Sigmoid colon (tissue), 7 donors: ENCODE results near the gene TMEM19. TPM values are rescaled to one million over a fixed set of nuclear protein-coding genes. Genes with fewer than 3 reads are reported as not detected.

ENCODE experiments used
- DNase-seq: peaks from one replicate; pipeline ENCODE4 v3.0.0-alpha.2; 2019
- H3K27ac ChIP-seq, 4 donors: fragments of 200-600 bp; sonication (generic); one replicate each; pipeline ENCODE4 v1.5.1; 2016 to 2019; ENCODE audit warnings: mild to moderate bottlenecking in 1 of 4
- H3K27me3 ChIP-seq, 3 donors: fragments of 200-600 bp; sonication (generic); one replicate each; pipeline ENCODE4 v1.5.1; 2019; ENCODE audit warnings: mild to moderate bottlenecking in 1 of 3
- H3K36me3 ChIP-seq, 4 donors: fragments of 200-600 bp; sonication (generic); one replicate each; pipeline ENCODE4 v1.5.1; 2016 to 2019
- H3K4me1 ChIP-seq, 4 donors: fragments of 200-600 bp; sonication (generic); one replicate each; pipeline ENCODE4 v1.5.1; 2017 to 2019
- H3K4me3 ChIP-seq, 4 donors: fragments of 200-600 bp; sonication (generic); one replicate each; pipeline ENCODE4 v1.5.1; 2017 to 2019; ENCODE audit warnings: mild to moderate bottlenecking in 2 of 4, moderate library complexity in 1 of 4
- H3K9me3 ChIP-seq, 4 donors: fragments of 200-600 bp in 3 of 4; sonication (generic) in 3 of 4; one replicate each; pipeline versions ENCODE4 v1.5.1 to v1.6.1; 2013 to 2019
- CTCF ChIP-seq, 4 experiments: fragments of 450-650 bp in 3 of 4; fragments of 200-600 bp in 1 of 4; IDR thresholded peaks; one replicate each; pipeline ENCODE4 v1.5.1; 2016 to 2019; ENCODE audit warnings: antibody characterized with exemption in 4 of 4, mild to moderate bottlenecking in 3 of 4, moderate library complexity in 2 of 4
- EP300 ChIP-seq, 4 donors: sonication (generic); formaldehyde crosslinking; IDR thresholded peaks; one replicate each; pipeline ENCODE4 v1.6.1; 2017; ENCODE audit warnings: antibody characterized with exemption in 4 of 4
- POLR2A ChIP-seq, 2 donors: fragments of 450-650 bp; IDR thresholded peaks; one replicate each; pipeline ENCODE4 v1.6.1; 2016; ENCODE audit warnings: antibody characterized with exemption in 2 of 2, mild to moderate bottlenecking in 2 of 2, moderate library complexity in 2 of 2
- POLR2AphosphoS5 ChIP-seq, 4 donors: sonication (generic); formaldehyde crosslinking; IDR thresholded peaks; one replicate each; pipeline ENCODE4 v1.6.1; 2017; ENCODE audit warnings: antibody characterized with exemption in 4 of 4
- WGBS, 2 donors: extraction: QIAGEN DNeasy Blood & Tissue Kit; methylation state at CpG; one replicate each; pipeline ENCODE4 v1.1.7; 2013; 5-methylcytosine and 5-hydroxymethylcytosine counted together
- intact Hi-C: fragments of 100-400 bp; cut with DNase I; formaldehyde crosslinking; loops from one replicate; pipeline ENCODE4 v1.15.1; 2023
- polyA plus RNA-seq, 3 donors: library from polyadenylated mRNA; stranded (reverse); fragments of 200-250 nt; gene quantifications; one replicate each; pipeline ENCODE4 v1.2.3, GENCODE V29; 2013
- total RNA-seq, 4 donors: library from RNA; depleted of rRNA; stranded (reverse); fragments of >200 nt; gene quantifications; one replicate each; pipeline ENCODE4 v1.1.0, GENCODE V29; 2016
- donor health status: healthy with polysubstance abuse.
- donor health status: Bipolar disorder and iron deficiency.
- donor health status: healthy.

The TMEM19 gene
- total and polyA plus RNA-seq, 7 donors, result 3.6 to 23.5 (median 12.1) TPM

- no peaks in the 10 kb centered on the region for H3K27me3 ChIP-seq
- DNase-seq, result no peak
- TF ChIP-seq EP300 (IDR thresholded peaks at IDR 0.05) (no peak), POLR2A (IDR thresholded peaks at IDR 0.05) (no peak), POLR2AphosphoS5 (IDR thresholded peaks at IDR 0.05) (no peak), CTCF (IDR thresholded peaks at IDR 0.05) (no peak)
- no peaks in the 10 kb centered on the region for H3K9me3 ChIP-seq
- H3K27ac ChIP-seq, result no peak overlapping the region
- H3K4me1 ChIP-seq, result no peaks in the 10 kb centered on the region
- no peak overlapping the region for H3K4me3 ChIP-seq
- 94 to 95% methylated on average over 5 of the region's 5 CpGs for WGBS, 2 donors
- intact Hi-C loops, result no loop called here
- no peaks in the 10 kb centered on the region for H3K36me3 ChIP-seq
Measured at GRCh38 chr12:71744522-71745300, 58.8 kb downstream of the TMEM19 start.

- no peaks in the 10 kb centered on the region for H3K36me3 ChIP-seq
- H3K27me3 ChIP-seq, result peaks cover 0 to 5% (median 0%) of the 10 kb centered on the region in 3 donors
- no peak for DNase-seq
- H3K4me1 ChIP-seq, result no peaks in the 10 kb centered on the region
- no peaks in the 10 kb centered on the region for H3K9me3 ChIP-seq
- intact Hi-C loops, result no loop called here
- WGBS, 2 donors, result 27 to 39% methylated on average over 4 of the region's 4 CpGs
- TF ChIP-seq CTCF (IDR thresholded peaks at IDR 0.05) (peak; percentile 55 to 67 (median 66)), POLR2AphosphoS5 (IDR thresholded peaks at IDR 0.05) (no peak)
- no peak overlapping the region for H3K4me3 ChIP-seq
- H3K27ac ChIP-seq, result no peak overlapping the region
Measured at GRCh38 chr12:71746974-71747611, 61.2 kb downstream of the TMEM19 start.

GRCh38 chr12:71748081-71748850 lies 62.4 kb downstream of the TMEM19 start:
- H3K9me3 ChIP-seq, result no peaks in the 10 kb centered on the region
- H3K27ac ChIP-seq, result no peak overlapping the region
- intact Hi-C loops, result loop anchor here (2.0 kb wide), 1 partner anchor 331 kb away; no protein-coding TSS in a partner anchor
- no peak for DNase-seq
- peaks cover 0 to 5% (median 0%) of the 10 kb centered on the region in 3 donors for H3K27me3 ChIP-seq
- H3K36me3 ChIP-seq, result no peaks in the 10 kb centered on the region
- no peaks in the 10 kb centered on the region for H3K4me1 ChIP-seq
- no peak overlapping the region for H3K4me3 ChIP-seq
- TF ChIP-seq POLR2AphosphoS5 (IDR thresholded peaks at IDR 0.05), result no peak
- no peak for TF ChIP-seq EP300 (IDR thresholded peaks at IDR 0.05)
- TF ChIP-seq POLR2A (IDR thresholded peaks at IDR 0.05), result no peak
- TF ChIP-seq CTCF (IDR thresholded peaks at IDR 0.05), result no peak
- 47 to 70% methylated on average over 5 of the region's 5 CpGs for WGBS, 2 donors

GRCh38 chr12:71749666-71750065 lies 63.8 kb downstream of the TMEM19 start:
- peaks cover 0 to 7% (median 0%) of the 10 kb centered on the region in 4 donors for H3K4me1 ChIP-seq
- no peak for DNase-seq
- no peaks in the 10 kb centered on the region for H3K36me3 ChIP-seq
- intact Hi-C loops, result loop anchor here (2.0 kb wide), 1 partner anchor 333 kb away; no protein-coding TSS in a partner anchor
- TF ChIP-seq EP300 (IDR thresholded peaks at IDR 0.05), result no peak
- no peak for TF ChIP-seq POLR2A (IDR thresholded peaks at IDR 0.05)
- TF ChIP-seq POLR2AphosphoS5 (IDR thresholded peaks at IDR 0.05), result no peak
- no peak for TF ChIP-seq CTCF (IDR thresholded peaks at IDR 0.05)
- no peak overlapping the region for H3K27ac ChIP-seq
- 94 to 96% methylated on average over 1 of the region's 1 CpG for WGBS, 2 donors
- no peaks in the 10 kb centered on the region for H3K9me3 ChIP-seq
- H3K4me3 ChIP-seq, result no peak overlapping the region
- peaks cover 0 to 5% (median 0%) of the 10 kb centered on the region in 3 donors for H3K27me3 ChIP-seq
